Skeletal muscle satellite cell (primary cell): ENCODE data around the gene SZRD1.
"Not testable (repeated sequence)": the region's sequence is repeated elsewhere in the genome, so short reads cannot be mapped to it uniquely, and the experiment has no call there.

Experiments used
- H3K27me3 ChIP-seq: 2 replicates; pipeline ENCODE4 v1.7.0; 2013; ENCODE audit warnings: low read length; ENCODE audit not compliant: control insufficient read depth, insufficient read depth
- H3K36me3 ChIP-seq: 2 replicates; pipeline ENCODE4 v1.7.0; 2013; ENCODE audit warnings: mild to moderate bottlenecking, control low read depth, low read length; ENCODE audit not compliant: insufficient read depth
- H3K4me1 ChIP-seq: 2 replicates; pipeline ENCODE4 v1.7.0; 2013; ENCODE audit warnings: low read length; ENCODE audit not compliant: control insufficient read depth, insufficient read depth
- H3K4me2 ChIP-seq: 2 replicates; pipeline ENCODE4 v1.7.0; 2013; ENCODE audit warnings: mild to moderate bottlenecking, low read length
- H3K4me3 ChIP-seq: 2 replicates; pipeline ENCODE4 v1.7.0; 2013; ENCODE audit warnings: low read length
- H3K9ac ChIP-seq: 2 replicates; pipeline ENCODE4 v1.7.0; 2013; ENCODE audit warnings: mild to moderate bottlenecking, low read depth, low read length, moderate library complexity
- H3K9me3 ChIP-seq: replicated peaks from 2 replicates; pipeline ENCODE4 v1.7.0; 2013; ENCODE audit warnings: mild to moderate bottlenecking, control low read depth, low read length

Gene SZRD1

GRCh38 chr1:16348414-16349182 lies 18.4 kb upstream of the SZRD1 start:
- Histone ChIP-seq H3K36me3 (no peaks in the 10 kb centered on the region), H3K4me3 (no peak overlapping the region)

GRCh38 chr1:16349847-16350406 lies 17.1 kb upstream of the SZRD1 start:
- H3K4me2 ChIP-seq: peak overlapping the region; percentile 94
- H3K36me3 ChIP-seq: no peaks in the 10 kb centered on the region
- no peak overlapping the region for H3K4me3 ChIP-seq
- peak overlapping the region; percentile 98 for H3K9ac ChIP-seq
- no peaks in the 10 kb centered on the region for H3K27me3 ChIP-seq
- H3K9me3 ChIP-seq: no peaks in the 10 kb centered on the region
- peaks cover 30% of the 10 kb centered on the region for H3K4me1 ChIP-seq

More at GRCh38 chr1:16348414-16349182, 18.4 kb upstream of the SZRD1 start:
- no peaks in the 10 kb centered on the region for H3K27me3 ChIP-seq
- H3K9me3 ChIP-seq: no peaks in the 10 kb centered on the region
- no peak overlapping the region for H3K9ac ChIP-seq
- peak overlapping the region; percentile 17 for H3K4me2 ChIP-seq
- peaks cover 30% of the 10 kb centered on the region for H3K4me1 ChIP-seq

GRCh38 chr1:16351456-16351993 lies 15.5 kb upstream of the SZRD1 start:
- Histone ChIP-seq H3K9ac (peak overlapping the region; percentile 98), H3K4me1 (peaks cover 30% of the 10 kb centered on the region), H3K4me3 (peak overlapping the region; percentile 97), H3K9me3 (no peaks in the 10 kb centered on the region), H3K4me2 (peak overlapping the region; percentile 94), H3K27me3 (no peaks in the 10 kb centered on the region), H3K36me3 (no peaks in the 10 kb centered on the region)

GRCh38 chr1:16351994-16352841 lies 14.8 kb upstream of the SZRD1 start, which contains the start of gene FBXO42:
Gene FBXO42, minus strand, starts transcription at chr1:16352480. Its CDS starts 37,062 bp downstream, at chr1:16315418.
- Histone ChIP-seq H3K4me2 (peak within 1 kb of the TSS; percentile 94), H3K9ac (peak within 1 kb of the TSS; percentile 98), H3K4me3 (peak within 1 kb of the TSS; percentile 97), H3K4me1 (peaks cover 30% of the 10 kb centered on the region), H3K9me3 (no peaks in the 10 kb centered on the region), H3K27me3 (no peaks in the 10 kb centered on the region), H3K36me3 (no peaks in the 10 kb centered on the region)

GRCh38 chr1:16352842-16353535 lies 14.1 kb upstream of the SZRD1 start:
- Histone ChIP-seq H3K4me1 (peaks cover 30% of the 10 kb centered on the region), H3K27me3 (no peaks in the 10 kb centered on the region), H3K9ac (peak overlapping the region; percentile 98), H3K9me3 (no peaks in the 10 kb centered on the region), H3K4me2 (peak overlapping the region; percentile 94), H3K4me3 (peak overlapping the region; percentile 97), H3K36me3 (no peaks in the 10 kb centered on the region)

GRCh38 chr1:16354619-16355018 lies 12.4 kb upstream of the SZRD1 start:
- Histone ChIP-seq H3K4me1 (peaks cover 20% of the 10 kb centered on the region), H3K9ac (no peak overlapping the region), H3K4me3 (no peak overlapping the region), H3K9me3 (no peaks in the 10 kb centered on the region), H3K36me3 (no peaks in the 10 kb centered on the region), H3K4me2 (no peak overlapping the region), H3K27me3 (no peaks in the 10 kb centered on the region)

- Histone ChIP-seq H3K9me3 (no peaks in the 10 kb centered on the region), H3K27me3 (no peaks in the 10 kb centered on the region), H3K4me3 (no peak overlapping the region), H3K9ac (no peak overlapping the region), H3K36me3 (no peaks in the 10 kb centered on the region), H3K4me2 (no peak overlapping the region), H3K4me1 (peaks cover 7% of the 10 kb centered on the region)
These were observed 10.2 kb upstream of the SZRD1 start for GRCh38 chr1:16356867-16357266.

GRCh38 chr1:16365146-16365498 lies 1.9 kb upstream of the SZRD1 start:
- peaks cover 19% of the 10 kb centered on the region for H3K4me1 ChIP-seq
- H3K4me2 ChIP-seq, H3K9me3 ChIP-seq, H3K4me3 ChIP-seq, H3K36me3 ChIP-seq, H3K9ac ChIP-seq, H3K27me3 ChIP-seq: not testable (repeated sequence)

- Histone ChIP-seq H3K9me3 (no peaks in the 10 kb centered on the region), H3K27me3 (no peaks in the 10 kb centered on the region), H3K4me1 (peaks cover 29% of the 10 kb centered on the region), H3K4me2 (peak overlapping the region; percentile 90), H3K36me3 (no peaks in the 10 kb centered on the region), H3K9ac (peak overlapping the region; percentile 93), H3K4me3 (peak overlapping the region; percentile 85)
These were observed 371 bp downstream of the SZRD1 start for GRCh38 chr1:16367258-16367967.

GRCh38 chr1:16367968-16368890 lies 1.2 kb downstream of the SZRD1 start:
- no peaks in the 10 kb centered on the region for H3K9me3 ChIP-seq
- H3K36me3 ChIP-seq: peaks cover 3% of the 10 kb centered on the region
- H3K4me1 ChIP-seq: peaks cover 33% of the 10 kb centered on the region
- H3K27me3 ChIP-seq: no peaks in the 10 kb centered on the region
- peak overlapping the region; percentile 93 for H3K9ac ChIP-seq
- H3K4me3 ChIP-seq: peak overlapping the region; percentile 85
- peak overlapping the region; percentile 90 for H3K4me2 ChIP-seq
